Fibroblast of lung (primary cell): ENCODE measurements around the gene RGS8. TPM values are rescaled to one million over a fixed set of nuclear protein-coding genes. Genes with fewer than 3 reads are reported as not detected.

ENCODE experiments used
- DNase-seq, 2 donors: peaks; one replicate each; pipeline versions ENCODE4 v3.0.0 to v3.0.0-alpha.2; 2010; ENCODE audit warnings: low read depth in 2 of 2
- H2AFZ ChIP-seq: 2 replicates; pipeline ENCODE4 v1.5.1; 2012; ENCODE audit warnings: low read length, control low read depth, inconsistent platforms
- H3K27ac ChIP-seq: 2 replicates; pipeline ENCODE4 v1.5.1; 2011; ENCODE audit warnings: low read length, control low read depth; ENCODE audit not compliant: insufficient read depth
- H3K27me3 ChIP-seq: 2 replicates; pipeline ENCODE4 v1.5.1; 2011; ENCODE audit warnings: mild to moderate bottlenecking, low read length; ENCODE audit not compliant: control insufficient read depth, insufficient read depth
- H3K36me3 ChIP-seq: 2 replicates; pipeline ENCODE4 v1.5.1; 2011; ENCODE audit warnings: low read length; ENCODE audit not compliant: control insufficient read depth, insufficient read depth
- H3K4me1 ChIP-seq: 2 replicates; pipeline ENCODE4 v1.5.1; 2011; ENCODE audit warnings: low read length; ENCODE audit not compliant: control insufficient read depth, insufficient read depth; ENCODE audit errors: extremely low read depth
- H3K4me2 ChIP-seq: 2 replicates; pipeline ENCODE4 v1.5.1; 2011; ENCODE audit warnings: low read length, control low read depth; ENCODE audit not compliant: insufficient read depth; ENCODE audit errors: extremely low read depth
- H3K4me3 ChIP-seq, 4 experiments: fragments of 200-600 bp in 1 of 4; sonication (generic) in 1 of 4; replicated peaks in 1 of 4; 2 replicates each; pipeline ENCODE4 v1.5.1; 2011 to 2016; ENCODE audit warnings: low read length in 4 of 4, low read depth in 3 of 4, mild to moderate bottlenecking in 3 of 4, control low read depth in 2 of 4, inconsistent platforms in 1 of 4, mixed read lengths in 1 of 4; ENCODE audit not compliant: insufficient read depth in 1 of 4; ENCODE audit errors: control extremely low read depth in 1 of 4
- H3K79me2 ChIP-seq: 2 replicates; pipeline ENCODE4 v1.5.1; 2012; ENCODE audit warnings: mild to moderate bottlenecking, low read length, inconsistent platforms; ENCODE audit not compliant: control insufficient read depth, insufficient read depth
- H3K9ac ChIP-seq: 2 replicates; pipeline ENCODE4 v1.5.1; 2011; ENCODE audit warnings: mild to moderate bottlenecking, low read length, control low read depth; ENCODE audit not compliant: insufficient read depth
- H3K9me3 ChIP-seq: 2 replicates; pipeline ENCODE4 v1.5.1; 2012; ENCODE audit warnings: low read depth, low read length; ENCODE audit not compliant: control insufficient read depth, insufficient read depth
- H4K20me1 ChIP-seq: 2 replicates; pipeline ENCODE4 v1.5.1; 2011; ENCODE audit warnings: low read length; ENCODE audit not compliant: control insufficient read depth, insufficient read depth; ENCODE audit errors: extremely low read depth
- CTCF ChIP-seq, 2 donors: IDR thresholded peaks in 1 of 2; conservative IDR thresholded peaks in 1 of 2; 1 replicate in 1 of 2; 2 replicates in 1 of 2; pipeline ENCODE4 v1.5.1; 2011 to 2012; ENCODE audit warnings: low read length in 2 of 2, control low read depth in 1 of 2, inconsistent platforms in 1 of 2, low read depth in 1 of 2, mild to moderate bottlenecking in 1 of 2
- EZH2 ChIP-seq: IDR thresholded peaks from 2 replicates; pipeline ENCODE4 v1.5.1; 2012; ENCODE audit warnings: low read length, control low read depth, mild to moderate bottlenecking; ENCODE audit errors: missing control alignments
- polyA plus RNA-seq, 2 donors: library from polyadenylated mRNA; depleted of rRNA in 1 of 2; stranded (reverse) in 1 of 2; unstranded in 1 of 2; fragments of >200 nt; gene quantifications; 2 replicates each; pipeline ENCODE4 v1.2.1, GENCODE V29; 2011 to 2012; ENCODE audit warnings: missing spikeins in 1 of 2
- total RNA-seq: library from RNA; depleted of rRNA; stranded (reverse); fragments of >200 nt; gene quantifications from 2 replicates; pipeline ENCODE4 v1.2.1, GENCODE V29; 2014

RGS8 gene
- total and polyA plus RNA-seq, 2 donors (not counting 1 experiment from before 2014, with no cell fraction given), result not detected

GRCh38 chr1:182664296-182664695 lies 20.1 kb downstream of the RGS8 start:
- TF ChIP-seq EZH2, result no peak
- TF ChIP-seq CTCF (conservative IDR thresholded peaks at IDR 0.05 in 1 of 2, IDR thresholded peaks at IDR 0.05 in 1 of 2; ENCODE audit: low read depth in 1 of 2, low read length in 2 of 2), result no peak
- H2AFZ ChIP-seq, result no peak overlapping the region
- H3K4me1 ChIP-seq, result no peaks in the 10 kb centered on the region
- H3K27ac ChIP-seq, result no peak overlapping the region
- H3K79me2 ChIP-seq, result no peaks in the 10 kb centered on the region
- H3K9ac ChIP-seq, result no peak overlapping the region
- no peak overlapping the region for H3K4me2 ChIP-seq
- H3K9me3 ChIP-seq, result no peaks in the 10 kb centered on the region
- H3K4me3 ChIP-seq, result no peak overlapping the region
- no peaks in the 10 kb centered on the region for H3K27me3 ChIP-seq
- DNase-seq, result no peak
- no peaks in the 10 kb centered on the region for H3K36me3 ChIP-seq
- no peaks in the 10 kb centered on the region for H4K20me1 ChIP-seq

- Histone ChIP-seq H3K79me2 (no peaks in the 10 kb centered on the region), H4K20me1 (no peaks in the 10 kb centered on the region), H3K4me1 (no peaks in the 10 kb centered on the region), H3K27ac (no peak overlapping the region), H2AFZ (no peak overlapping the region), H3K9ac (no peak overlapping the region), H3K4me3 (no peak overlapping the region), H3K27me3 (no peaks in the 10 kb centered on the region), H3K4me2 (no peak overlapping the region), H3K36me3 (no peaks in the 10 kb centered on the region), H3K9me3 (no peaks in the 10 kb centered on the region)
- no peak for DNase-seq
- no peak for TF ChIP-seq CTCF (conservative IDR thresholded peaks at IDR 0.05 in 1 of 2, IDR thresholded peaks at IDR 0.05 in 1 of 2; ENCODE audit: low read depth in 1 of 2, low read length in 2 of 2)
- TF ChIP-seq EZH2, result no peak
Measured at GRCh38 chr1:182662956-182663355, 21.4 kb downstream of the RGS8 start.

- Histone ChIP-seq H3K27ac (no peak overlapping the region), H4K20me1 (no peaks in the 10 kb centered on the region), H3K4me3 (no peak overlapping the region), H3K9me3 (no peaks in the 10 kb centered on the region), H3K79me2 (no peaks in the 10 kb centered on the region), H3K36me3 (no peaks in the 10 kb centered on the region), H3K4me2 (no peak overlapping the region), H3K9ac (no peak overlapping the region), H2AFZ (no peak overlapping the region), H3K4me1 (no peaks in the 10 kb centered on the region), H3K27me3 (no peaks in the 10 kb centered on the region)
- TF ChIP-seq CTCF (conservative IDR thresholded peaks at IDR 0.05 in 1 of 2, IDR thresholded peaks at IDR 0.05 in 1 of 2; ENCODE audit: low read depth in 1 of 2, low read length in 2 of 2), result no peak
- TF ChIP-seq EZH2, result no peak
- no peak for DNase-seq
Measured at GRCh38 chr1:182662121-182662890, 22.1 kb downstream of the RGS8 start.
